T1000 (cell line): ENCODE measurements around the gene EXOSC5.
"Not testable (repeated sequence)": the region's sequence is repeated elsewhere in the genome, so short reads cannot be mapped to it uniquely, and the experiment has no call there.

Source experiments
- DNase-seq: peaks from one replicate; lab custom pipeline; 2025; ENCODE audit warnings: mixed read lengths; lab: John Stamatoyannopoulos, UW

The EXOSC5 gene

DNA sequence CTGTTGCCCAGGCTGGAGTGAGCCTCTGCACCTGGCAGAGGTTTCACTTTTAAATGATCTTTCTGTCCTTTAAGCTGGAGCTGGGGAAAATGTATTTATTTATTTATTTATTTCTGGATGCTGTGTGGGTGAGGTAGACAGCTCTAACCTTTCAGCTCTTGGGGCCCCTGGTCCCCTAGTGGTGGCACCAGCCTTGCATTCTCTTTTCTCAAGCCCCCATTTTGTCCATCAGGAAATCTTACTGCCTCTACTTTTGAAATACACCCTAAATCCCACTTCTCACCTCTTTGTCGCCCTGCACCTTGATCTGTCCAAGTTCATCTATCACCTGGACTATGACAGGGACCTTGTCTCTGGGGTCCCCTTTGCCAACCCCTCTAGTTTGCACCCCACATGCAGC, 31.1 kb downstream of the EXOSC5 start:
- no peak for DNase-seq

DNA sequence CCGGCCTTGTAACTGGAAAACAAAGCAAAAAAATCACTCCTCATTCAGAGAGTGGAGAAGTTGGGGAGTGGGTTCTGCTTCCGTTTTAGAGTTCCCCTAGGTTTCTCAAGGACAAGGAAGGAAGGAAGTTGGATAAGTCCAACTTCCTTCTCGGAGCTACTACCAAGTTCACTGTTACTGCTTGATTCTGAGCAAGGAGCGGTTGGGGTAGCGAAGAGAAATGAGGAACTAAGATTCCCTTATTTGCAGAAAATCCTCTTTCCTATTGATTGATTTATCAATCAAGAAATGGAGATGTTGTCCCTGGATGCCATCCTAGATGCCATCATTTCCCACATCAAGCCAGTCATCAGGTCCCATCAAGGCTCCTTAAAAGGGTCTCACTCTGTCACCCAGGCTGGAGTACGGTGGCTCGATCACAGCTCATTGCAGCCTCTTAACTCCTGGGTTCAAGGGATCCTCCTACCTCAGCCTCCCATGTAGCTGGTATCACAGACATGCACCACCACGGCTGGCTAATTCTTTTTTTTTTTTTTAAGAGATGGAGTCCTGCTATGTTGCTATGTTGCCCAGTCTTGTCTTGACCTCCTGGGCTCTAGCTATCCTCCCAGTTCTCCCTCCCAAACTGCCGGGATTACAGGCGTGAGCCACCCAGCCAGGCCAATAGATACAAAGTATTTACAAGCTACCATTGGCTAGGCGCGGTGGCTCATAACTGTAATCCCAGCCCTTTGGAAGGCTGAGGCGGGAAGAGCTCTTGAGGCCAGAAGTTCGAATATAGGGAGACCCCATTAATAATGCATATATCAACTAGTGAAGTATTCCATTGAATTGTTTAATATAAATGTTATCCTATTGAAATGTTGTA, 32.4 kb downstream of the EXOSC5 start:
- no peak for DNase-seq

DNA sequence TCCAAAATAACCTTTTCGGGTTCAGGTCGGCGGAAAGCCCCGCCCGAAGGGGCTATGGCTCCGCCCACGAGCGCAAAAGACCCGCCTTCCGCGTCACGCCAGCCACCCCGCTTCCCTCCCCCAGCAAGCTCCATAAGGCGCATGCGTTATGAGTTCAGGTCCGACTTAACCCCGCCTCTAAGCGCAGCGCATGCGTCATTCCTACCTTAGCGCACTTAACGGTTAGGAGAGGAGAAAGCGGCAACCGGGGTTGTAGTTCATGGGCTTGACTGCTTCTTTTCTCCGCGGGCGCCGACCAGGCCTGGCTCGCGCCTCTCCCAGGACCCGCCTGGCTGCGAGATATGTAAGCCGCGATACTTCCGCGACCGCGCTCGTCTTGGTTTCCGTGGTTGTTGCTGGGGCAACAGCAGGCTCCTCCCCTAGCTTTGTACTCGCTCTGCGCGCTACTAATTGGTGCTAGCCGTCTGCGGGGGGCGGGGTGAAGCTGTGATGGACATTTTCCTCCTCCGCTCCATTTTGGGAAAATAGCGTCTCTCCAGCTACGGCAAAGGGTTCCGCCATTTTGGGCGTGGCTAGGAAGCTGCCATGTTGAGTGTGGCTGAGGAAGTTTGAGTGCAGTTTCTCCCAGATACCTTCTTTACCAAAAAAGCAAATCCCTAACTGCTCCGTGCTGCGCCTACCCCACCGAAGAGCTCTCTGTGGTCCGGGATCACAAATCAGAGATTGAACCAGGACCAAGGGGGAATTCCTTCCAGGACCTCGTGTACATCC, 33.2 kb downstream of the EXOSC5 start, which contains the start of gene B9D2:
TSS of gene B9D2 (minus strand) at position 397 of the 771 bp plus-strand sequence. CDS start 630 bp downstream, outside the sequence.
- DNase-seq: peak; percentile 96

DNA sequence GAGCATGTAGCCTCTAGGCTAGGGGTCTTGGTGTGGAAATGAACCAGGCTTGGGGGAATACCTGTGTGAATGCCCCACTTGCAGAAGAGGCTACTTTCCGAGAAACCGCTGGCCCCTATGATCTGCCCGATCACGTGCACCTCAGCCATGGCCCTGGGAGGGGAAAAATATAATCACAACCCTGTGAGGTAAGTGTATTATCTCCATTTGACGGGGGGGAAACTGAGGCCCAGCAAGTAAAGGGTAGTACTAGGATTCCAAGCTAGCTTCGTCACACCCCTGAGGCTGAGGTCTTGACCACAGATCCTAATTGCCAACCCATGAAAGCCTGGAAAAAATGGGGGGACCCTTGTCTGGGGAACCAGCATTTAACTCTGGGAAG, 33.8 kb downstream of the EXOSC5 start:
- DNase-seq: no peak

DNA sequence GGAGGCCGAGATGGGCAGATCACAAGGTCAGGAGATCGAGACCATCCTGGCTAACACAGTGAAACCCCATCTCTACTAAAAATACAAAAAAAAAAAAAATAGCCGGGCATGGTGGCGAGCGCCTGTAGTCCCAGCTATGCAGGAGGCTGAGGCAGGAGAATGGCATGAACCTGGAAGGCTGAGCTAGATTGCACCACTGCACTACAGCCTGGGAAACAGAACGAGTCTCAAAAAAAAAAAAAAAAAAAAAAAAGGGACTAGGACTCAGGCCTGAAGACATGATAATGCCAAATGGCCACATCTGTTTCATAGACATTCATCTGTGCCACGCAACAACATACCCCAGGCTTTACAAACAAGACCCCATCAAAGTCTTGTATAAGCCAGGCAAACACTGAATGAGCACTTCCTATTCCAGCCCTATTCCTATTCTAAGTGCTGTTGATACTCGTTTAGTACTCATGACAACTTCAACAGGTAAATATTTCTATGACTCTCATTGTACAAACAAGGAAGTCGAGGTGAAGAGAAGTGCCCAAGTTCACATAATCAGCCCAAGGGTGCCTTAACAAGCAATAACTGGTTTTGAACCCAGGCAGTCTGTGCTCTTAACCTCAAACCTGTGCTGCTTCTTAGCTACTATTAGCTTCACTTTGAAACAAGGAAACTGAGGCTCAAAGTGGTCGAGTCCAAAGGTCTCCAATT, 34.9 kb downstream of the EXOSC5 start:
- no peak for DNase-seq

DNA sequence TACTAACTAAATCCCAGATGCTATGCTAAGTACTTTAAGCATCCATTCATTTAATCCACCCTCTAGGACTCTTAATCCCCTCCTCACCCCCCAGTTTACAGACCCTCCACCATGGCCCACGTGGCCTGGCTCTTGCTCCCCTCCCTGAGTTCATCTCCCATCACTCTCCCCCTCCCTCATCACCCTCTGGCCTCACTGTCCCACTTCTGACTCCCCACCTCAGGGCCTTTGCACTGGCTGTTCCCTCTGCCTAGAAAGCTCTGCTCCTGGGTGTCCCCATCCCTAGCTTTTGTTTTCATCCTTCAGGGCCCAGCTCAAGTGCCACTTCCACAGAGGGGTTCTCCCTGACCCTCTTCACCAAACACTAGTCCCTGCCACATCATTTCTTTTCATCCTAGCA, 37.4 kb downstream of the EXOSC5 start:
- no peak for DNase-seq

DNA sequence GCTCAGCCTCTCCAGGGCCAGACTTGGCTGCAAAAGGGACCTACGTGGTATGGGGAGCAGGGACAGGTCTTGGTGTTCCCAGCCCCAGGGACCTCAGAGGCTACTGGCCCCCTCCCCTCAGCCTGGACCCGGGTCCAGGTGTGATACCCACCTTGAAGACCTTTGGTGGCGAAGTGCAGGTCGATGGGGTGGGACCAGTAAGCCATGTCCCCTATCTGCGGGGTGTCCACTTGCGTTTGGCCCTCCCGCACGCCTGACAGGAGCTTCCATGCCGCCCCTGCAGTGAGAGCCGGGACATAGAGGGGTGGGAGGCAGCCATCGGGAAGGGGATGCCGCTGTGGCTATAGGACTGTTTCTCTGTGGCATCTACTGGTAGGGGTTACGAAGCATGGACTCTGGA, 39.4 kb downstream of the EXOSC5 start:
- DNase-seq: no peak

DNA sequence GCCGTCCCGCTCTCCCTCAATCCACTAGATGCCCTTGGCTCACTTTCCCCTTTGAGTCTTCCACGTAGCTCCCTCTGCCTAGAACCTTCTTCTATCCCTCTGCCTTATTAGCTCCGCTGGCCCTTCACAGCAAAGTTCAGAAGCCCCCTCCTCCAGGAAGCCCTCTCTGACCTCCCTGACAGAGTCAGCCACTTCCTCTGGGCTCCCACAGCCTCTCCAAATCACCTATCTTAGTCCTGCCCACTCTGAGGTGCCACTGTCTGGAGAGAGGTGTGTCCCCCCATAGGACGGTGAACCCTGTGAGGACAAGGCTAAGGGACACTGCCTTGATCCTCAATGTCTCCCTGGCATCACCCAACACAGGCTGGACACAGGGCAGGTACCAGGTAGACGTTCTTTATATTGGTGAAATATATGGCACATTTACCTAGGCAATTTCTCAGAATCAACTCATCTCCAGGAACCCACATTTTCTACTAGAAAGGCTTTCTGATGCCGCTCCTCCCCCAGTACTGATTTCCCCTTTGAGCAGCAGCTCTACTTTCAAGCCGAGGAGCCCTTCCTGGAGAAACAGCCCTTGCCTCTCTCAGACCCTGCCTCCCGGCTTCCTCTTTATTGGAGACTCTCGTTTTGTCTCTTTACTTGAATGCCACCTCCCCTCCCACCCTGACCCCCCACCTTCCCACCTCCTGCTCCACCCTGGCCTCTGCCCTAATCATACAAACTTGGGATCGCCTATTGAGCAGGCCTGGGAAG, 40.0 kb downstream of the EXOSC5 start:
- no peak for DNase-seq

DNA sequence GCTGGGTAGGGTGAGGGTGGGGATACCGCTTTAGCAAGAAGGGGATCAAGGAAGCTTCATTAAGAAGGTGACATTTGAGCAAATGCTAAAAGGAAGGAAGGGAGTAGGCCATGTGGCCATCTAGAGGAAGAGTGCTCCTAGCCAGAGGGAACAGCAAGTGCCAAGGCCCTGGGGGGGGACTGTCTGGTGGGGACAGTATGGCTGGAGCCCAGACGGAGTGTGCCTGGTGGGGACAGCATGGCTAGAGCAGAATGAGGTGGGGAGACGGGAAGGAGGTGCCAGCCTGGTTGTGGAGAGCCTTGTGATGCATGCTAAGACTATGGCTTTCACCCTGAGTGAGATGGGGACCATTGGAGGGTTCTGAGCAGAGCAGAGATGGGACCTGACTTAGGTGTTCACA, 41.4 kb downstream of the EXOSC5 start:
- DNase-seq: no peak

DNA sequence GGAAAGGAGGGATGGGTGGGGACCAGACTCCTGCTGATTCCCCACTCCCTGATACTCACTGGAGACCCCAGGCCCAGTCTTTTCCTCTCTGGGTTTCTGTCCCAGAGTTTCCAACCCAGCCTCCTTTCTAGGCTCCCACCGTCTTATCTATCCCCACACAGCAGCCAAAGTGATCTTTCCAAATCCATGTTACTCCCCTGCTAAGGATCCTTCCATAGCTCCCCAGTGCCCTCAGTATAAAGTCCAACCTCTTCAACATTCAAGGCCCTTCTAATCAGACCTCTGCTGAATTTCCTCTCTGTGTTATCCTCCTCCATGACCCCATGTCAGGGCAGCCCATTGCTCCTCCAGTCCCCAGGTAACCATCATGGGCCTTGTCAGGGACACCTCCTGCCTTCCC, 42.1 kb downstream of the EXOSC5 start:
- no peak for DNase-seq

DNA sequence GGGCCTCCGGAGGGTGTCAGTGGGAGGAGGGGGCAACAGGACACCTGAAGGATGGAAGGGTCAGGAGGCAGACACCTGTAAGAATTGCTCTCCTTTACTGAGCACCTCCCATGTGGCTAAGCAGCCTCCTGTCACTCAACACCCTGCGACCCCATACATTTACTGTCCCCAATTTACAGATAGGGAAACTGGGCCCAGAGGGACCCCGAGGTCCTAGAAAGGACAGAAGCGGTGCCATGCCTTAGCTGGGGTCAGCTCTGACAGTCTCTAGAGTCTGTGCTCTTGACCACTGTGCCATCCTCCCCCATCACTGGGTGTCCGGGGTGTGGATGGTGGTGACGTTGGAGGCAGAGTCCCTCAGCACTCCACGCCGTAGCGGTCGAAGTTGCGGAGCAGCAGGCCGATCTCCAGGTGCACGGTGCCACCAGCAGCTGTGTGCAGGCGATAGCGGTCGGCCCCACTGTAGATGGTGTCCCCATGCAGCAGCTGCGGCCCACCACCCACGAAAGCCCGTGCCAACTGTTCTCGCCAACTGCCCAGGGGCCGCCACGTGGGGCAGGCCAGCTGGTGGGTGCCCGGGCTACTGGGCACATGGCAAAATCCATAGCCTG, 42.7 kb downstream of the EXOSC5 start:
- no peak for DNase-seq

DNA sequence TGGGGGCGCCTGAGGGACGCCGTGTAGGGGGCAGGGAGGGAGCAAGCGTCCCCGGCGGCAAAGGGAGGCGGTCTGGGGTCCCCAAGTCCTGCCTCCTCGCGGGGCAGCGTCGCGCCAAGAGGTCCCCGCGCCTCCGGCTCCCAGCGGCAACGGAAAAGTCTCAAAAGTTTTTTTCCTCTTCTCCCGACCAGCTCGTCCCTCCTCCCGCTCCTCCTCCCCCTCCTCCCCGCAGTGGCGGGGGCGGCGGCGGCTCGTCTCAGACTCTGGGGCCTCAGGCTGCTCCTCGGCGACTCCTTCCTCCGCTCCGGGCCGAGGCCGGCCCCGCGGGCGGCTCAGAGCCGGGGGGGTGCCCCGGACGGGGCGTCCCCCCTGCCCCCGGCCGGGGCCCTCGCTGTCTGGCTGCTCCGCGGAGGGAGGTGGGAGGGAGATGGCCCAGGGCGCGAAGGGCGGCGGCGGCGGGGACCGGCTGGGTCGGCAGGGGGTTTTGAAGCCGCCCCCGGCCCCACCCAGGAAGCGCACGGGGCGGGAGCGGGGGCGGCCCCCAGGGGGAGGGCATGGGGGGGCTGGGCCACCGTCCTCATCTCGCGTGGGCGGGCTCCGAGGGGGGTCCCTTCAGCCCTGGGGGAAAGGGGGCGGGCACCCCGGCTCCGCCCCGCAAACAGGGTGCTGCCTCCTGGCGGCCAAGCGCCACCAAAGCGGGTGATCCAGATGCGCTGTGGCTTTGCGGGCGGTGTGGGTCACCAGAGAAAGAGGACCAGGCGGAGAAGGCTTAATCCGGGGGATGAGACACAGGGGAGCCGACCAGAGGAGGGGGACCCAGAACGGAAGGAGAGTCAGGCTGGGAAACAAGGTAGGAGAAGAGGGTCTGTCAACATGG, 43.5 kb downstream of the EXOSC5 start, which contains the start of gene TGFB1:
TSS of gene TGFB1 (minus strand) at position 457 of the 877 bp plus-strand sequence. CDS start 878 bp downstream, outside the sequence.
- peak; percentile 81 for DNase-seq

DNA sequence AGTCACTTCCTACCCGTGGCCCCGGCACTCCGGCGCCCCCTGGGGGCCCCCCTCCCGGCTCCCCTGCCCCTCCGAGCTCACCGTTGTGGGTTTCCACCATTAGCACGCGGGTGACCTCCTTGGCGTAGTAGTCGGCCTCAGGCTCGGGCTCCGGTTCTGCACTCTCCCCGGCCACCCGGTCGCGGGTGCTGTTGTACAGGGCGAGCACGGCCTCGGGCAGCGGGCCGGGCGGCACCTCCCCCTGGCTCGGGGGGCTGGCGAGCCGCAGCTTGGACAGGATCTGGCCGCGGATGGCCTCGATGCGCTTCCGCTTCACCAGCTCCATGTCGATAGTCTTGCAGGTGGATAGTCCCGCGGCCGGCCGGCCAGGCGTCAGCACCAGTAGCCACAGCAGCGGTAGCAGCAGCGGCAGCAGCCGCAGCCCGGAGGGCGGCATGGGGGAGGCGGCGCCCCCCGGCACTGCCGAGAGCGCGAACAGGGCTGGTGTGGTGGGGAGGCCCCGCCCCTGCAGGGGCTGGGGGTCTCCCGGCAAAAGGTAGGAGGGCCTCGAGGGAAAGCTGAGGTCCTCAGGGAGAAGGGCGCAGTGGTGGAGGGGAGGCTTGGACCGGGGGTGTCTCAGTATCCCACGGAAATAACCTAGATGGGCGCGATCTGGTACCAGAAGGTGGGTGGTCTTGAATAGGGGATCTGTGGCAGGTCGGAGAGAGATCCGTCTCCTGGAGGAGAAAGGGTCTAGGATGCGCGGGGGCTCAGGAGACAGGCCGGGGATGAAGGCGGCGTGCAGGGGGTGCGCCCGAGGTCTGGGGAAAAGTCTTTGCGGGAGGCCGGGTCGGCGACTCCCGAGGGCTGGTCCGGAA, 44.3 kb downstream of the EXOSC5 start:
- DNase-seq: peak; percentile 29

DNA sequence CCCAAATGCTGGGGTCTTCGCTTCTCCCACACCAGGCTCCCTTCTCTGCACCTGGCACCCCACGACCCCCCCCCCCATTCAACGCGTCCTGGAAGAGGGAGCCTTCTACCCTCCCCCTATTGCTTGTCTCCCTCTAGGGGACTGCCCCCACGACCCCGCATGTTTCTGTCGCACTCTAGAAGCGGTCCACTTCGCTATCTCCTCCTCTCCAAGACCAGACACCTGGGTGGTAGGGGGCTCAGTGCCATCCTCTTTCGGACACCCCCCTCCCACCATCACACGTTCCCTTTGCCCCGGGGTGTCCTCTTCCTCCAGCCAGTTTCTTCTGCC, 44.9 kb downstream of the EXOSC5 start:
- DNase-seq: no peak

DNA sequence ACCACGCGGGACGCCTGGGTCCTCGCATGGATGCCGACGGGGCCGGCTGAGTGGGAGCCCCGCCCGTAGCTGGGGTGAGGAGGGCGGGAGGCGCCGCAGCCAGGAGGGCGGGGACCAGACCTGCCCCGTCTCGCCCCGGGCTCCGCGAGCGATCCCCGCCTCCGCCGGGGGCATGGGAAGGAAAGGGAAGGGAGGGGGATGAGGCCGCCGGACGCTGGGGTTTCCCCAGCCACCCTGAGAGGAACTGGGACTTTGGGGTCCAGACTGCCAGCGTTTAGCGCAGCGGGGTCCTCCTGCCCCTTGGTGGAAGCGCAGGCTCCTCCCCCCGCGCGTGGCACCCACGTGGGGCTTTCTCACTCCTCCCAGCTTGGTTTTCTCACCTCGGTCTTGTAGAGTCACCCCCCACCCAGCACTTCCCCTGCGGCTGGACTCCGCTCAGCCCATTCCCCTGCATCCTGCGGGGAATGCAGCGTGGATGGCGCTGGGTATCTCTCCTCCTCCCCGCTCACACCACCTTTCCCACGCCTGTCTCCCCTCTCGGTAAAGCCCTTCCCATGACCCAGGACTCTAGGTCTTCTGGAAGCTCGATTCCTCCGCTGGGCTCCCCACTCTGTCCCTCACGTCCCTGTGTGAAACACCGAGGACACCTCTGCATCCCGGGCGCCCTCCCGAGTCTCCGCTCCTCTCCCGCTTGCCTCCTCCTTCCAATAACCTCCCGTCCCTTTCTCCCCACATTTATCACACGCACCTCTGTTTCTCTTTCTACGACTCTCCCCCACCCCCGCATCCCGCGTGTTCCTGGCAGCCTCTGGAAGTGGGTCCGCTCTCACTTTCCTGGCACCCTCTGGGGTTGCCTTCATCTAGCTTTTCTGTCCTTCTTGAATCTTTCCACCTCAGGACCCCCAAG, 45.6 kb downstream of the EXOSC5 start:
- DNase-seq: peak; percentile 35

DNA sequence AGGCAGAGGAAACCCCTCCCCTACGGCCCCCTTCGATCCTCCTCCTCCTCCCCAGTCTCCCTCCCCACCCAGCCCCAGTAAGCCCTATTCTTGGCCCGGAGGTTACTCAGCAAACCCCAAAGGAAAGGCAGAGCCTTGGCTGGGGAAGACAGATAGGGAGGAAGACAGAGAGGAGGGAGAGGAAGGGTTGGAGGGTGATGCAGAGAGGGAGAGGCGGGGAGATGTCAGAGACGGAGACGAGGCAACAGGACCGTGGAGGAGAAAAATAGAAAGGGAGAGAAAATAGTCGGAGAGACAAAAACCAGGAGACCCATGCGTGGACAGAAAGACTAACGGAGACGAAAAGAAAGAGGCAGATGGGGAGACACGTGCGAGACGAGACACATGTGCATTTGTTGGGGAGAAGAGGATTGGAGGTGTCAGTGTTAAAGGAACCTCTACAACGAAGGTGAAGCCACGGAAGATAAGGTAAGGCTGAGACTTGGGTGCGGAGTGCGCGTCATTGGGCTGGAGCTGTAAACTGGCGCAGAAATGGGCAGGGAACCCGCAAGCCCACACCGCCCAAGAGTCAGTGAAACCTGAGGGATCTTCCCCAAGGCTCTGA, 46.3 kb downstream of the EXOSC5 start:
- no peak for DNase-seq

DNA sequence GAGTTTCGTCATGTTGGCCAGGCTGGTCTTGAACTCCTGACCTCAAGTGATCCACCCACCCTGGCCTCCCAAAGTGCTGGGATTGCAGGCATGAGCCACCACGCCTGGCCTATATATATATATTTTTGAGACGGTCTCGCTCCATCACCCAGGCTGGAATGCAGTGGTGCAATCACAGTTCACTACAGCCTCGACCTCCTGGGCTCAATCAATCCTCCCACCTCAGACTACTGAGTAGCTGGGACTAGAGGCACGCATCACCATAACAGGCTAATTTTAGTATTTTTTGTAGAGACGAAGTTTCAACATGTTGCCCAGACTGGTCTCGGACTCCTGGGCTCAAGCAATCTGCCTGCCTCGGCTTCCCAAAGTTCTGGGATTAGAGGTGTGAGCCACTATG, 50.2 kb downstream of the EXOSC5 start:
- not testable (repeated sequence) for DNase-seq

DNA sequence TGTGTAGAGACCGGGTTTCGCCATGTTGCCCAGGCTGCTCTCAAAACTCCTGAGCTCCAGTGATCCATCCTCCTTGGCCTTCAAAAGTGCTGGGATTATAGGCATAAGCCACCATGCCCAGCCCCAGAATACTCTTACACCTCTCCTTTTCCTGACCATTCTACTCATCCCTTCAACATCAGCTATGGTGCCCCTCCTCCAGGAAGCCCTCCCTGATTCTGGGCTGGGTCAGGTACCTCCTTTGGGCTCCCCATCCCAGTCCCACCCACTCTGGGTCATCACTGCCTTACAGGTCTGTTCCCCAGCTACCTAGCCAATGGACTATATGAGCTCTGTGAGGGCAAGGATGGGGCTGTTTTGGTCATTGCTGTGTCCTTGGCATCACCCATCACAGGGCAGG, 53.0 kb downstream of the EXOSC5 start:
- no peak for DNase-seq
